ENCODE data around the gene MRAS.

Gene MRAS

GRCh38 chr3:138432576-138433240 lies 84.3 kb downstream of the MRAS start:
- no peak for TF ChIP-seq MYC (IDR thresholded peaks at IDR 0.05; ENCODE audit: low read depth, low read length)
- TF ChIP-seq CTCF (IDR thresholded peaks at IDR 0.05; ENCODE audit: low read depth, low read length), result no peak
- H3K4me3 ChIP-seq (ENCODE audit: low read depth, low read length), result no peak overlapping the region
- DNase-seq (ENCODE audit: low read depth), result no peak

GRCh38 chr3:138433892-138434275 lies 85.5 kb downstream of the MRAS start:
- TF ChIP-seq CTCF (IDR thresholded peaks at IDR 0.05; ENCODE audit: low read depth, low read length) (no peak), POLR2A (IDR thresholded peaks at IDR 0.05; ENCODE audit: extremely low read depth, insufficient read length) (no peak), MYC (IDR thresholded peaks at IDR 0.05; ENCODE audit: low read depth, low read length) (no peak), MAX (IDR thresholded peaks at IDR 0.05; ENCODE audit: low read depth, low read length) (no peak)
- no peak for DNase-seq (ENCODE audit: low read depth)
- H3K4me3 ChIP-seq (ENCODE audit: low read depth, low read length), result no peak overlapping the region

- peak within 1 kb of the TSS; percentile 17 for H3K4me3 ChIP-seq (ENCODE audit: low read depth, low read length)
- TF ChIP-seq MYC (IDR thresholded peaks at IDR 0.05; ENCODE audit: low read depth, low read length) (no peak), MAX (IDR thresholded peaks at IDR 0.05; ENCODE audit: low read depth, low read length) (peak; percentile 77), CTCF (IDR thresholded peaks at IDR 0.05; ENCODE audit: low read depth, low read length) (no peak), POLR2A (IDR thresholded peaks at IDR 0.05; ENCODE audit: extremely low read depth, insufficient read length) (no peak)
- peak; percentile 84 for DNase-seq (ENCODE audit: low read depth)
Observed at GRCh38 chr3:138434276-138434874, 86.0 kb downstream of the MRAS start, which contains the start of gene ESYT3. Gene ESYT3, plus strand, starts transcription at chr3:138434616. Its CDS starts 183 bp downstream, at chr3:138434799.

DNA sequence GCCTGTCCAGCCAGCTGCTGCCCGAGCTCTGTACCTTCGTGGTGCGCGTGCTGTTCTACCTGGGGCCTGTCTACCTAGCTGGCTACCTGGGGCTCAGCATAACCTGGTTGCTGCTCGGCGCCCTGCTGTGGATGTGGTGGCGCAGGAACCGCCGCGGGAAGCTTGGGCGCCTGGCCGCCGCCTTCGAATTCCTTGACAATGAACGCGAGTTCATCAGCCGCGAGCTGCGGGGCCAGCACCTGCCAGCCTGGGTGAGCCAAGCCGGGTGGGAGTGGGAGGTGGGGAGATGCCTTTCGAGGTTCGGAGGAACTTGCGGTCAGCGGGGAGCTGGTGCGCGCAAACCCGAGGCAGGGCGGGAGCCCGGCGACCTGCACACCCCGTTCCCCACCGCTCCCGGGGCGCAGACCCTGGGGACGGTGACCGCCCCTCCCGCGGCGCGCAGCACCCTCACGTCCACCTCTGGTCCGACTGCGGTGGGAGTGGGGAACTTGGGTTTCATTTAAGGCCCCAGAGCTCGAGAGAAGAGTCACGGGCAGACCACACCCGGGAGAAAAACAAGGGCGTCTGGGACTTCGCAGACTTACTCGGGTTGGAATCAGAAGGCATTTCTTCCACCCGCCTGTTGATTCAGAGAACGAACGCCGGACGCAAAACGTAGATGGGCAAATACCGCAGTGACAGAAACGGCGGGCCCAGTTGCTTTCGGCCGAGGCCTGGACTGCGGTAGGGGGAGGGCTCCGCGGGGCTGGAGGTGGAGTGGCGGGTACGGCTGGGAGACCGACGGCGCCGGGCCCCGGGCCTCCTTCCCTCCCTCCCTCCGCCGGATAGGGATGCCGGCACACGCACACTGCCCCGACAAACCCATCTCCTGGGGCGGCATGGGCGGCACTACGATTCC lies 86.7 kb downstream of the MRAS start:
- TF ChIP-seq CTCF (IDR thresholded peaks at IDR 0.05; ENCODE audit: low read depth, low read length) (no peak), MAX (IDR thresholded peaks at IDR 0.05; ENCODE audit: low read depth, low read length) (no peak)
- peak; percentile 38 for DNase-seq (ENCODE audit: low read depth)
- H3K4me3 ChIP-seq (ENCODE audit: low read depth, low read length), result peak overlapping the region; percentile 17

GRCh38 chr3:138435840-138436239 lies 87.5 kb downstream of the MRAS start:
- TF ChIP-seq MAX (IDR thresholded peaks at IDR 0.05; ENCODE audit: low read depth, low read length) (no peak), MYC (IDR thresholded peaks at IDR 0.05; ENCODE audit: low read depth, low read length) (no peak)
- no peak for DNase-seq (ENCODE audit: low read depth)
- H3K4me3 ChIP-seq (ENCODE audit: low read depth, low read length), result no peak overlapping the region

DNA sequence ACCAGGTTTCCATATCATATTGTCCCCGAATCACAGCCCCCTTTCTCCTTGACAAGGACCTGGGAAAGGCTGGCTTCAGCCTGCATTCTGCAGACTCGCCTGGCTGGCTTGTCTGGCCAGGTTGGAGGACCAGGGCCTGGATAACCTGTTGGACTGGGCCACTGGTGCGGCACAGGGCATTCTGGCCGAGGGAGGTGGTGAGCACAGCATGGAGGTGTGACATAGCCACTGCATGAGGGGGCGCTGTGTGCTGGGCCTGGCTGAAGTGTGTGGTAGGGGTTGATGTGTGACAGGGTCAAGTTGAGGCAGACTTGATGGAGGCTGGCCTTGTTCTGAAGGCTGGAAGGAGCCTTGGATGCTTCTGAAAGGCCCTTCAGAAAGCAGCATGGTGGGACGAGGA lies 88.9 kb downstream of the MRAS start:
- no peak overlapping the region for H3K4me3 ChIP-seq (ENCODE audit: low read depth, low read length)
- DNase-seq (ENCODE audit: low read depth), result no peak
- TF ChIP-seq POLR2A (IDR thresholded peaks at IDR 0.05; ENCODE audit: extremely low read depth, insufficient read length) (no peak), CTCF (IDR thresholded peaks at IDR 0.05; ENCODE audit: low read depth, low read length) (no peak), MAX (IDR thresholded peaks at IDR 0.05; ENCODE audit: low read depth, low read length) (no peak), MYC (IDR thresholded peaks at IDR 0.05; ENCODE audit: low read depth, low read length) (no peak)

All from NB4 (cell line).